Left kidney (tissue), 2 donors: ENCODE data around the gene PEAK1. TPM values are rescaled to one million over a fixed set of nuclear protein-coding genes. Genes with fewer than 3 reads are reported as not detected.

ENCODE experiments used
- DNase-seq: peaks from one replicate; pipeline ENCODE4 v3.0.0-alpha.2; 2013
- polyA plus RNA-seq: library from polyadenylated mRNA; unstranded; fragments of 120-200 nt; gene quantifications from one replicate; pipeline ENCODE4 v1.2.1, GENCODE V29; 2013; ENCODE audit not compliant: insufficient read length

PEAK1 gene
- polyA plus RNA-seq, 1 donor: 40.5 TPM

- no peak for DNase-seq
Measured at GRCh38 chr15:77064063-77064462, 355.8 kb downstream of the PEAK1 start.

GRCh38 chr15:77063249-77063648 lies 356.7 kb downstream of the PEAK1 start:
- DNase-seq: no peak

GRCh38 chr15:77060546-77060945 lies 359.4 kb downstream of the PEAK1 start:
- no peak for DNase-seq

GRCh38 chr15:77059786-77060361 lies 360.0 kb downstream of the PEAK1 start:
- DNase-seq: no peak

GRCh38 chr15:77058468-77058867 lies 361.4 kb downstream of the PEAK1 start:
- DNase-seq: no peak

GRCh38 chr15:77057685-77058084 lies 362.2 kb downstream of the PEAK1 start:
- DNase-seq: no peak

GRCh38 chr15:77057072-77057471 lies 362.8 kb downstream of the PEAK1 start:
- no peak for DNase-seq

GRCh38 chr15:77053709-77054108 lies 366.2 kb downstream of the PEAK1 start:
- DNase-seq: no peak

- DNase-seq: no peak
Measured at GRCh38 chr15:77052556-77052955, 367.3 kb downstream of the PEAK1 start.

Other genes starting within 250 kb of the PEAK1 start
- 77.0 TPM for gene HMG20A, start 784 bp upstream of the PEAK1 start, polyA plus RNA-seq
- 12.8 TPM for gene LINGO1, start 212.8 kb upstream of the PEAK1 start, polyA plus RNA-seq